HepG2 (cell line): ENCODE measurements around the gene FMN2. TPM values are rescaled to one million over a fixed set of nuclear protein-coding genes. Genes with fewer than 3 reads are reported as not detected.

Experiments
- ATAC-seq: fragments of 200-7000 bp; cut with Tn5 transposase; 3 replicates; pipeline ENCODE4 v1.9.1; 2020; ENCODE audit warnings: mild to moderate bottlenecking, moderate library complexity
- BruUV-seq: library from RNA; stranded (reverse); fragments of 400-500 nt; replicated peaks from 2 replicates; lab custom pipeline; 2021; lab: Mats Ljungman, UMichigan
- CTCF ChIA-PET: fragments of 300-600 bp; formaldehyde crosslinking; extraction: SDS; loops from one replicate; lab custom pipeline; 2021; ENCODE audit warnings: low total read pairs, inconsistent platforms, low intra/inter-chr PET ratio; lab: Yijun Ruan, JAX
- POLR2A ChIA-PET: fragments of 350-600 bp; sonication (Branson Sonifier 250); formaldehyde crosslinking; loops from one replicate; lab custom pipeline; 2020; ENCODE audit warnings: antibody characterized with exemption, inconsistent platforms; lab: Yijun Ruan, JAX
- DNase-seq: peaks from one replicate; pipeline ENCODE4 v3.0.0-alpha.2; 2015; ENCODE audit warnings: low spot score
- FAIRE-seq: peaks from 3 replicates; lab custom pipeline; 2011; peaks lifted over from hg19 to GRCh38; lab: Jason Lieb, UNC
- H2AFZ ChIP-seq: one replicate; pipeline ENCODE4 v1.6.1; 2011; ENCODE audit warnings: low read length, inconsistent platforms
- H3K27ac ChIP-seq: fragments of 300-600 bp; 3 replicates; pipeline ENCODE4 v1.8.0; 2011; ENCODE audit warnings: mixed run types, mild to moderate bottlenecking, mixed read lengths, low read length, inconsistent platforms; ENCODE audit not compliant: insufficient read depth; ENCODE audit errors: extremely low read length
- H3K27me3 ChIP-seq, 2 experiments: fragments of 200-600 bp in 1 of 2; 2 replicates in 1 of 2; 3 replicates in 1 of 2; pipeline versions ENCODE4 v1.6.0 to v1.8.0; 2011; ENCODE audit warnings: low read length in 2 of 2, mild to moderate bottlenecking in 2 of 2, moderate library complexity in 2 of 2, inconsistent platforms in 1 of 2; ENCODE audit not compliant: insufficient read depth in 2 of 2, control insufficient read depth in 1 of 2
- H3K36me3 ChIP-seq, 2 experiments: fragments of 200-600 bp in 1 of 2; replicated peaks in 1 of 2; 2 replicates in 1 of 2; 3 replicates in 1 of 2; pipeline versions ENCODE4 v1.5.1 to v1.8.0; 2011; ENCODE audit warnings: low read length in 2 of 2, inconsistent platforms in 1 of 2; ENCODE audit not compliant: insufficient read depth in 2 of 2, control insufficient read depth in 1 of 2
- H3K4me1 ChIP-seq: 2 replicates; pipeline ENCODE4 v1.5.1; 2012; ENCODE audit warnings: low read length, inconsistent platforms; ENCODE audit not compliant: insufficient read depth
- H3K4me2 ChIP-seq: 2 replicates; pipeline ENCODE4 v1.6.0; 2011; ENCODE audit warnings: low read depth, low read length, inconsistent platforms
- H3K4me3 ChIP-seq, 3 experiments: fragments of 200-600 bp in 1 of 3; sonication (generic), shearing (Covaris generic) in 1 of 3; replicated peaks in 1 of 3; 2 replicates each; pipeline ENCODE4 v1.5.1; 2011 to 2016; ENCODE audit warnings: low read length in 3 of 3, inconsistent platforms in 2 of 3, low read depth in 2 of 3, mild to moderate bottlenecking in 2 of 3, control low read depth in 1 of 3, mixed read lengths in 1 of 3; ENCODE audit not compliant: insufficient read depth in 1 of 3
- H3K79me2 ChIP-seq: one replicate; pipeline ENCODE4 v1.6.1; 2011; ENCODE audit warnings: low read length, inconsistent platforms; ENCODE audit not compliant: insufficient read depth
- H3K9ac ChIP-seq: 2 replicates; pipeline ENCODE4 v1.6.0; 2011; ENCODE audit warnings: mild to moderate bottlenecking, low read depth, low read length, inconsistent platforms; ENCODE audit not compliant: insufficient read depth
- H3K9me3 ChIP-seq: 2 replicates; pipeline ENCODE4 v1.5.1; 2012; ENCODE audit warnings: mild to moderate bottlenecking, low read length
- H4K20me1 ChIP-seq: 2 replicates; pipeline ENCODE4 v1.6.0; 2011; ENCODE audit warnings: inconsistent platforms, mild to moderate bottlenecking, low read length, moderate library complexity; ENCODE audit not compliant: insufficient read depth
- GTF3A ChIP-seq: sonication (generic); formaldehyde crosslinking; conservative IDR thresholded peaks from 2 replicates; pipeline ENCODE4 v1.4.0; 2020; ENCODE audit warnings: mild to moderate bottlenecking, missing genetic modification reagents
- MIXL1 ChIP-seq: IDR thresholded peaks from 2 replicates; pipeline ENCODE4 v1.6.1; 2016
- MTA3 ChIP-seq: sonication (generic); formaldehyde crosslinking; IDR thresholded peaks from 2 replicates; pipeline ENCODE4 v1.4.0; 2020; ENCODE audit warnings: missing genetic modification reagents
- NFYB ChIP-seq: sonication (generic); formaldehyde crosslinking; IDR thresholded peaks from 2 replicates; pipeline ENCODE4 v1.4.0; 2020; ENCODE audit warnings: missing genetic modification reagents
- PRPF4 ChIP-seq: fragments of 200-400 bp; formaldehyde crosslinking; IDR thresholded peaks from 2 replicates; pipeline ENCODE4 v1.6.1; 2016; ENCODE audit warnings: low read length, low read depth; ENCODE audit not compliant: poor library complexity, severe bottlenecking
- STAG1 ChIP-seq: sonication (generic); formaldehyde crosslinking; IDR thresholded peaks from 2 replicates; pipeline ENCODE4 v1.4.0; 2020; ENCODE audit warnings: missing genetic modification reagents
- TOE1 ChIP-seq: sonication (generic); formaldehyde crosslinking; IDR thresholded peaks from 2 replicates; pipeline ENCODE4 v1.4.0; 2020; ENCODE audit warnings: mild to moderate bottlenecking, missing genetic modification reagents
- ZNF160 ChIP-seq: sonication (generic); formaldehyde crosslinking; IDR thresholded peaks from 2 replicates; pipeline ENCODE4 v1.8.0; 2022; ENCODE audit warnings: mild to moderate bottlenecking, inconsistent platforms, missing genetic modification reagents
- ZNF274 ChIP-seq: sonication (generic); formaldehyde crosslinking; IDR thresholded peaks from 2 replicates; pipeline ENCODE4 v1.5.1; 2020; ENCODE audit warnings: mild to moderate bottlenecking, missing genetic modification reagents
- ZNF431 ChIP-seq: sonication (generic); formaldehyde crosslinking; IDR thresholded peaks from 2 replicates; pipeline ENCODE4 v1.9.0; 2022; ENCODE audit warnings: missing genetic modification reagents, low read depth, mild to moderate bottlenecking, borderline replicate concordance
- ZNF737 ChIP-seq: sonication (generic); formaldehyde crosslinking; IDR thresholded peaks from 2 replicates; pipeline ENCODE4 v1.5.0; 2020; ENCODE audit warnings: missing genetic modification reagents, mild to moderate bottlenecking, borderline replicate concordance
- ZSCAN20 ChIP-seq: sonication (generic); formaldehyde crosslinking; IDR thresholded peaks from 2 replicates; pipeline ENCODE4 v1.4.0; 2020; ENCODE audit warnings: missing genetic modification reagents, mild to moderate bottlenecking, borderline replicate concordance
- WGBS: methylation state at CpG from one replicate; pipeline ENCODE4 v1.1.6; 2017; ENCODE audit warnings: low lambda C conversion rate; 5-methylcytosine and 5-hydroxymethylcytosine counted together
- in situ Hi-C: cut with HindIII; loops from 2 replicates; pipeline ENCODE4 v1.10.0; 2017; ENCODE audit warnings: low pct_unique_long_range_greater_than_20kb; ENCODE audit not compliant: extremely low pct_ligation_motif_present
- intact Hi-C: fragments of 100-400 bp; cut with micrococcal nuclease; formaldehyde crosslinking; loops from one replicate; pipeline ENCODE4 v1.10.0; 2022; ENCODE audit not compliant: unreplicated experiment
- polyA plus RNA-seq, 8 experiments: library from polyadenylated mRNA; depleted of rRNA in 3 of 8; stranded (reverse) in 7 of 8; unstranded in 1 of 8; fragments of >200 nt; fragmentation: Illumina TruSeq in 4 of 8; extraction: Trizol in 4 of 8; gene quantifications; 2 replicates each; pipeline versions ENCODE4 v1.2.1 to v1.2.3, GENCODE V29; 2011 to 2016; ENCODE audit warnings: low read depth in 4 of 8, missing spikeins in 1 of 8, mixed read lengths in 1 of 8; ENCODE audit not compliant: insufficient read depth in 1 of 8
- total RNA-seq, 5 experiments: library from RNA; depleted of rRNA; stranded (reverse); fragments of >200 nt; fragmentation: Illumina TruSeq; extraction: Trizol; gene quantifications; 2 replicates each; pipeline ENCODE4 v1.2.3, GENCODE V29; 2016; ENCODE audit warnings: low read depth in 1 of 5
- TF ChIP-seq, protein P1 (sequence below): sonication (generic); formaldehyde crosslinking; conservative IDR thresholded peaks from 2 replicates; pipeline ENCODE4 v1.4.0; 2020; ENCODE audit warnings: missing genetic modification reagents
- TF ChIP-seq, protein P2 (sequence below): sonication (generic); formaldehyde crosslinking; IDR thresholded peaks from 2 replicates; pipeline ENCODE4 v1.4.0; 2020; ENCODE audit warnings: missing genetic modification reagents
- TF ChIP-seq, protein P3 (sequence below): sonication (generic); formaldehyde crosslinking; IDR thresholded peaks from 2 replicates; pipeline ENCODE4 v1.4.0; 2020; ENCODE audit warnings: mild to moderate bottlenecking, missing genetic modification reagents, borderline replicate concordance

The FMN2 gene
- total and polyA plus RNA-seq, 2 of the 13 experiments (the other 11 are each of a cell fraction or from before 2014, with no cell fraction given), result not detected

DNA sequence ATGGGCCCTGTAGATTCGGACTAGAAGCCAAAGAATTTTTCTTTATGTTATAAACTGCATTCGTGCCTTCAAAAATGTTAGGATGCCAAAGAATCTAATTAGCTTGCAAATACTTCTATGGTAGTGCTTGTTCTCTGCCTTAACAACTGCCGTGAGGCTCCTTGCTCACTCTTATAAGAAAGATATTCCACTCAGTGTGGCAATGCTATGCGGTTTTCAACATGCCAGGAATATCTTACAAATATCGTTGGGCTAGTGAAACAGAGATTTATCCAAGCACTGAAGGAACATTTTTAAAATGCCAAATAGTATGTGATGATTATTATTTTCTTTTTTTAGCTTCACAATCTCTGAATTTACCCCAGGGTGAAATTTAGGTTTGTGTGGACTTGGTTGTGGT, 322.0 kb downstream of the FMN2 start:
- H3K9me3 ChIP-seq, result no peaks in the 10 kb centered on the region
- DNase-seq (no peak), ATAC-seq (no peak)
- no TSS peak for BruUV-seq
- in situ Hi-C loops (no loop called here), intact Hi-C loops (no loop called here)
- ChIA-PET POLR2A (no interaction called here), CTCF (no interaction called here)
- H4K20me1 ChIP-seq, result no peaks in the 10 kb centered on the region
- no peaks in the 10 kb centered on the region for H3K27me3 ChIP-seq
- 17% methylated on average over 5 of the region's 5 CpGs for whole genome bisulfite sequencing
- no peak overlapping the region for H3K27ac ChIP-seq
- no peak overlapping the region for H2AFZ ChIP-seq
- no peak overlapping the region for H3K4me3 ChIP-seq
- TF ChIP-seq ZNF737, result no peak
- no peak for TF ChIP-seq NFYB (CRISPR knock-in tag)
- TF ChIP-seq MIXL1 (CRISPR knock-in tag), result no peak
- TF ChIP-seq ZNF160 (CRISPR knock-in tag), result no peak
- TF ChIP-seq ZNF431, result no peak
- TF ChIP-seq, protein P1, sequence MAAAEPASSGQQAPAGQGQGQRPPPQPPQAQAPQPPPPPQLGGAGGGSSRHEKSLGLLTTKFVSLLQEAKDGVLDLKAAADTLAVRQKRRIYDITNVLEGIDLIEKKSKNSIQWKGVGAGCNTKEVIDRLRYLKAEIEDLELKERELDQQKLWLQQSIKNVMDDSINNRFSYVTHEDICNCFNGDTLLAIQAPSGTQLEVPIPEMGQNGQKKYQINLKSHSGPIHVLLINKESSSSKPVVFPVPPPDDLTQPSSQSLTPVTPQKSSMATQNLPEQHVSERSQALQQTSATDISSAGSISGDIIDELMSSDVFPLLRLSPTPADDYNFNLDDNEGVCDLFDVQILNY (CRISPR knock-in tag), result no peak
- TF ChIP-seq MTA3, result no peak
- TF ChIP-seq GTF3A (CRISPR knock-in tag), result no peak
- TF ChIP-seq, all 625 proteins: peak for 0
- no peaks in the 10 kb centered on the region for H3K79me2 ChIP-seq
- H3K36me3 ChIP-seq, result no peaks in the 10 kb centered on the region
- H3K4me2 ChIP-seq, result no peak overlapping the region
- peaks cover 11% of the 10 kb centered on the region for H3K4me1 ChIP-seq
- H3K9ac ChIP-seq, result no peak overlapping the region
- no peak for FAIRE-seq

GRCh38 chr1:240414237-240414636, 322.6 kb downstream of the FMN2 start:
- WGBS, result 17% methylated on average over 6 of the region's 6 CpGs
- in situ Hi-C loops, result no loop called here
- H3K27me3 ChIP-seq, result no peaks in the 10 kb centered on the region
- H3K79me2 ChIP-seq, result no peaks in the 10 kb centered on the region
- H3K4me3 ChIP-seq, result no peak overlapping the region
- intact Hi-C loops, result no loop called here
- no peak for DNase-seq
- FAIRE-seq, result no peak
- no peak overlapping the region for H2AFZ ChIP-seq
- ChIA-PET POLR2A (no interaction called here), CTCF (no interaction called here)
- H3K27ac ChIP-seq, result no peak overlapping the region
- no peaks in the 10 kb centered on the region for H3K9me3 ChIP-seq
- H3K4me2 ChIP-seq, result no peak overlapping the region
- no peaks in the 10 kb centered on the region for H3K36me3 ChIP-seq
- no peaks in the 10 kb centered on the region for H4K20me1 ChIP-seq
- H3K4me1 ChIP-seq, result peaks cover 11% of the 10 kb centered on the region
- BruUV-seq, result no TSS peak
- ATAC-seq, result no peak
- no peak overlapping the region for H3K9ac ChIP-seq
- TF ChIP-seq, protein P2, sequence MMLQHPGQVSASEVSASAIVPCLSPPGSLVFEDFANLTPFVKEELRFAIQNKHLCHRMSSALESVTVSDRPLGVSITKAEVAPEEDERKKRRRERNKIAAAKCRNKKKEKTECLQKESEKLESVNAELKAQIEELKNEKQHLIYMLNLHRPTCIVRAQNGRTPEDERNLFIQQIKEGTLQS (CRISPR knock-in tag), result no peak
- TF ChIP-seq ZSCAN20 (no peak), PRPF4 (no peak), TOE1 (CRISPR knock-in tag) (no peak), STAG1 (no peak), ZNF274 (CRISPR knock-in tag) (no peak)
- TF ChIP-seq, protein P3, sequence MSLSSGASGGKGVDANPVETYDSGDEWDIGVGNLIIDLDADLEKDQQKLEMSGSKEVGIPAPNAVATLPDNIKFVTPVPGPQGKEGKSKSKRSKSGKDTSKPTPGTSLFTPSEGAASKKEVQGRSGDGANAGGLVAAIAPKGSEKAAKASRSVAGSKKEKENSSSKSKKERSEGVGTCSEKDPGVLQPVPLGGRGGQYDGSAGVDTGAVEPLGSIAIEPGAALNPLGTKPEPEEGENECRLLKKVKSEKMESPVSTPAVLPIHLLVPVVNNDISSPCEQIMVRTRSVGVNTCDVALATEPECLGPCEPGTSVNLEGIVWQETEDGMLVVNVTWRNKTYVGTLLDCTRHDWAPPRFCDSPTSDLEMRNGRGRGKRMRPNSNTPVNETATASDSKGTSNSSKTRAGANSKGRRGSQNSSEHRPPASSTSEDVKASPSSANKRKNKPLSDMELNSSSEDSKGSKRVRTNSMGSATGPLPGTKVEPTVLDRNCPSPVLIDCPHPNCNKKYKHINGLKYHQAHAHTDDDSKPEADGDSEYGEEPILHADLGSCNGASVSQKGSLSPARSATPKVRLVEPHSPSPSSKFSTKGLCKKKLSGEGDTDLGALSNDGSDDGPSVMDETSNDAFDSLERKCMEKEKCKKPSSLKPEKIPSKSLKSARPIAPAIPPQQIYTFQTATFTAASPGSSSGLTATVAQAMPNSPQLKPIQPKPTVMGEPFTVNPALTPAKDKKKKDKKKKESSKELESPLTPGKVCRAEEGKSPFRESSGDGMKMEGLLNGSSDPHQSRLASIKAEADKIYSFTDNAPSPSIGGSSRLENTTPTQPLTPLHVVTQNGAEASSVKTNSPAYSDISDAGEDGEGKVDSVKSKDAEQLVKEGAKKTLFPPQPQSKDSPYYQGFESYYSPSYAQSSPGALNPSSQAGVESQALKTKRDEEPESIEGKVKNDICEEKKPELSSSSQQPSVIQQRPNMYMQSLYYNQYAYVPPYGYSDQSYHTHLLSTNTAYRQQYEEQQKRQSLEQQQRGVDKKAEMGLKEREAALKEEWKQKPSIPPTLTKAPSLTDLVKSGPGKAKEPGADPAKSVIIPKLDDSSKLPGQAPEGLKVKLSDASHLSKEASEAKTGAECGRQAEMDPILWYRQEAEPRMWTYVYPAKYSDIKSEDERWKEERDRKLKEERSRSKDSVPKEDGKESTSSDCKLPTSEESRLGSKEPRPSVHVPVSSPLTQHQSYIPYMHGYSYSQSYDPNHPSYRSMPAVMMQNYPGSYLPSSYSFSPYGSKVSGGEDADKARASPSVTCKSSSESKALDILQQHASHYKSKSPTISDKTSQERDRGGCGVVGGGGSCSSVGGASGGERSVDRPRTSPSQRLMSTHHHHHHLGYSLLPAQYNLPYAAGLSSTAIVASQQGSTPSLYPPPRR (CRISPR knock-in tag), result no peak
